Epithelial cell of proximal tubule (primary cell): ENCODE measurements around the gene ZNF674. TPM values are rescaled to one million over a fixed set of nuclear protein-coding genes. Genes with fewer than 3 reads are reported as not detected.
"Not testable (repeated sequence)": the region's sequence is repeated elsewhere in the genome, so short reads cannot be mapped to it uniquely, and the experiment has no call there.

Source experiments
- DNase-seq: peaks from one replicate; pipeline ENCODE4 v3.0.0-alpha.2; 2011; ENCODE audit warnings: low read depth
- H3K4me3 ChIP-seq: 2 replicates; pipeline ENCODE4 v1.5.1; 2011; ENCODE audit warnings: low read depth, mild to moderate bottlenecking, low read length
- CTCF ChIP-seq: conservative IDR thresholded peaks from 2 replicates; pipeline ENCODE4 v1.5.1; 2012; ENCODE audit warnings: low read depth, mild to moderate bottlenecking, low read length
- total RNA-seq: library from RNA; depleted of rRNA; stranded (reverse); fragments of >200 nt; gene quantifications from 2 replicates; pipeline ENCODE4 v1.2.3, GENCODE V29; 2015

The ZNF674 gene
- total RNA-seq, 1 donor from 2014 or later = 0.75 TPM

GRCh38 chrX:46551494-46552128 lies 6.4 kb upstream of the ZNF674 start:
- no peak for TF ChIP-seq CTCF
- DNase-seq = no peak
- no peak overlapping the region for H3K4me3 ChIP-seq

GRCh38 chrX:46549914-46550313 lies 4.7 kb upstream of the ZNF674 start:
- no peak for DNase-seq
- H3K4me3 ChIP-seq = no peak overlapping the region
- no peak for TF ChIP-seq CTCF

GRCh38 chrX:46547857-46548256 lies 2.6 kb upstream of the ZNF674 start:
- no peak overlapping the region for H3K4me3 ChIP-seq
- TF ChIP-seq CTCF = no peak
- peak; percentile 56 for DNase-seq

GRCh38 chrX:46544527-46544926 lies 694 bp downstream of the ZNF674 start:
- not testable (repeated sequence) for DNase-seq
- peak overlapping the region; percentile 84 for H3K4me3 ChIP-seq

GRCh38 chrX:46543441-46543840 lies 1.8 kb downstream of the ZNF674 start:
- no peak for TF ChIP-seq CTCF

GRCh38 chrX:46531442-46531841 lies 13.8 kb downstream of the ZNF674 start:
- H3K4me3 ChIP-seq = no peak overlapping the region
- DNase-seq = no peak
- TF ChIP-seq CTCF = no peak

More at GRCh38 chrX:46543441-46543840, 1.8 kb downstream of the ZNF674 start:
- DNase-seq = no peak
- H3K4me3 ChIP-seq = no peak overlapping the region

GRCh38 chrX:46530404-46530908 lies 14.8 kb downstream of the ZNF674 start:
- H3K4me3 ChIP-seq, DNase-seq: not testable (repeated sequence)

- H3K4me3 ChIP-seq, DNase-seq: not testable (repeated sequence)
Measured at GRCh38 chrX:46529740-46530403, 15.3 kb downstream of the ZNF674 start.

- not testable (repeated sequence) for DNase-seq, H3K4me3 ChIP-seq
Measured at GRCh38 chrX:46528640-46529039, 16.6 kb downstream of the ZNF674 start.
